Measurements from ENCODE around the gene EXD3.
A peak's percentile ranks its signal among the peaks of the same experiment; 100 is the strongest.
"Not testable (repeated sequence)": the region's sequence is repeated elsewhere in the genome, so short reads cannot be mapped to it uniquely, and the experiment has no call there.

Gene EXD3

GRCh38 chr9:137410891-137411249, 12.1 kb downstream of the EXD3 start:
- DNase-seq = no peak
- TF ChIP-seq GATA1 (IDR thresholded peaks at IDR 0.05; ENCODE audit: low read depth, low read length) (no peak), POLR2A (IDR thresholded peaks at IDR 0.05; ENCODE audit: low read length) (no peak)

GRCh38 chr9:137410236-137410890, 12.6 kb downstream of the EXD3 start:
- not testable (repeated sequence) for DNase-seq

- DNase-seq = no peak
- no peak for TF ChIP-seq POLR2A (IDR thresholded peaks at IDR 0.05; ENCODE audit: low read length)
- no peak for TF ChIP-seq GATA1 (IDR thresholded peaks at IDR 0.05; ENCODE audit: low read depth, low read length)
Measured at GRCh38 chr9:137409515-137409914, 13.4 kb downstream of the EXD3 start.

- TF ChIP-seq GATA1 (IDR thresholded peaks at IDR 0.05; ENCODE audit: low read depth, low read length) (no peak), POLR2A (IDR thresholded peaks at IDR 0.05; ENCODE audit: low read length) (no peak)
- no peak for DNase-seq
Measured at GRCh38 chr9:137408651-137409405, 14.1 kb downstream of the EXD3 start.

GRCh38 chr9:137407590-137408300, 15.2 kb downstream of the EXD3 start:
- no peak for DNase-seq
- TF ChIP-seq GATA1 (IDR thresholded peaks at IDR 0.05; ENCODE audit: low read depth, low read length) = no peak

- TF ChIP-seq GATA1 (IDR thresholded peaks at IDR 0.05; ENCODE audit: low read depth, low read length) = no peak
- no peak for TF ChIP-seq POLR2A (IDR thresholded peaks at IDR 0.05; ENCODE audit: low read length)
- DNase-seq = peak; percentile 80 to 86
Measured at GRCh38 chr9:137406876-137407589, 15.9 kb downstream of the EXD3 start.

- TF ChIP-seq POLR2A (IDR thresholded peaks at IDR 0.05; ENCODE audit: low read length) = no peak
- TF ChIP-seq GATA1 (IDR thresholded peaks at IDR 0.05; ENCODE audit: low read depth, low read length) = no peak
- DNase-seq = peak; percentile 51 to 65
Measured at GRCh38 chr9:137406085-137406760, 16.7 kb downstream of the EXD3 start.

- DNase-seq = peak; percentile 54 to 66
- TF ChIP-seq POLR2A (IDR thresholded peaks at IDR 0.05; ENCODE audit: low read length) (no peak), GATA1 (IDR thresholded peaks at IDR 0.05; ENCODE audit: low read depth, low read length) (no peak)
Measured at GRCh38 chr9:137405677-137406081, 17.3 kb downstream of the EXD3 start.

GRCh38 chr9:137404961-137405567, 17.9 kb downstream of the EXD3 start:
- no peak for TF ChIP-seq POLR2A (IDR thresholded peaks at IDR 0.05; ENCODE audit: low read length)
- TF ChIP-seq GATA1 (IDR thresholded peaks at IDR 0.05; ENCODE audit: low read depth, low read length) = no peak
- DNase-seq = no peak

GRCh38 chr9:137403269-137403668, 19.7 kb downstream of the EXD3 start:
- DNase-seq = no peak
- TF ChIP-seq POLR2A (IDR thresholded peaks at IDR 0.05; ENCODE audit: low read length) (no peak), GATA1 (IDR thresholded peaks at IDR 0.05; ENCODE audit: low read depth, low read length) (no peak)

- no peak for DNase-seq
- TF ChIP-seq GATA1 (IDR thresholded peaks at IDR 0.05; ENCODE audit: low read depth, low read length) = no peak
- no peak for TF ChIP-seq POLR2A (IDR thresholded peaks at IDR 0.05; ENCODE audit: low read length)
Measured at GRCh38 chr9:137402746-137403145, 20.2 kb downstream of the EXD3 start.

GRCh38 chr9:137398561-137399468, 24.1 kb downstream of the EXD3 start:
- no peak for TF ChIP-seq POLR2A (IDR thresholded peaks at IDR 0.05; ENCODE audit: low read length)
- TF ChIP-seq GATA1 (IDR thresholded peaks at IDR 0.05; ENCODE audit: low read depth, low read length) = no peak
- DNase-seq = no peak
